ENCODE measurements around the gene NT5DC3. TPM values are rescaled to one million over a fixed set of nuclear protein-coding genes. Genes with fewer than 3 reads are reported as not detected.
A peak's percentile ranks its signal among the peaks of the same experiment; 100 is the strongest.

Gene NT5DC3
- total and polyA plus RNA-seq, 2 experiments from 2014 or later: 0.91 to 1.8 TPM

DNA sequence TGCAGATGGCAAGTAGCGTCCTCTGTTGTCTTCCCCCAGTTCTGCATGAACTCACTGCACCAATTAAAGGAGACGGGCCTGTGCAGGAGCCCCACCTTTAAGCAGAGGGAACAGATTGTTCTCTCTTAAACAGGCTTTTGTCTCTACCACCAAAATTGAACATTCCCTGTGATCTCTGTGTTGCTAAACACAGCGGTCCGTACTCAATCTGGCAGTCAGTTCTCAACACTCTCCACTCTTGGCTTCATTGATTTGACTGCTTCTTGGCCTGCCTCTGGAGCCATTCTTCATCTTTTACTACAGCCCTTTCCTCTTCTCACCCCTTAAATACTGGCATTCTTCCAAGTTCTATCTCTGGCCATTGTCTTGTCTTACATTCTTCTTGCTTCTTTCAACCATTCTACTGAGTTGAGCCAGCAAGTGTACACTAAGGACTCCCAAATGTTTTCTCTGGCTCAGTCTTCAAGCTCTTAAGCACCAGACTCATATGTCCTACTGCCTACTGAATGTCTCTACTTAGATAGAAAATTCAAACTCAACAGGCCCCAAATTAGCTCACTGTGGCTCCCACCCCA, 8.0 kb upstream of the NT5DC3 start:
- peak in 1 of 2 donors; percentile 68 for DNase-seq (ENCODE audit: low read depth in 1 of 2, low spot score in 1 of 2)
- Histone ChIP-seq H3K27ac (no peak overlapping the region), H3K4me3 (no peak overlapping the region), H3K4me1 (ENCODE audit: low read depth) (no peaks in the 10 kb centered on the region), H3K27me3 (peaks cover 12% of the 10 kb centered on the region), H3K9me3 (ENCODE audit: low read depth) (no peaks in the 10 kb centered on the region), H3K36me3 (no peaks in the 10 kb centered on the region)
- TF ChIP-seq, protein P1, sequence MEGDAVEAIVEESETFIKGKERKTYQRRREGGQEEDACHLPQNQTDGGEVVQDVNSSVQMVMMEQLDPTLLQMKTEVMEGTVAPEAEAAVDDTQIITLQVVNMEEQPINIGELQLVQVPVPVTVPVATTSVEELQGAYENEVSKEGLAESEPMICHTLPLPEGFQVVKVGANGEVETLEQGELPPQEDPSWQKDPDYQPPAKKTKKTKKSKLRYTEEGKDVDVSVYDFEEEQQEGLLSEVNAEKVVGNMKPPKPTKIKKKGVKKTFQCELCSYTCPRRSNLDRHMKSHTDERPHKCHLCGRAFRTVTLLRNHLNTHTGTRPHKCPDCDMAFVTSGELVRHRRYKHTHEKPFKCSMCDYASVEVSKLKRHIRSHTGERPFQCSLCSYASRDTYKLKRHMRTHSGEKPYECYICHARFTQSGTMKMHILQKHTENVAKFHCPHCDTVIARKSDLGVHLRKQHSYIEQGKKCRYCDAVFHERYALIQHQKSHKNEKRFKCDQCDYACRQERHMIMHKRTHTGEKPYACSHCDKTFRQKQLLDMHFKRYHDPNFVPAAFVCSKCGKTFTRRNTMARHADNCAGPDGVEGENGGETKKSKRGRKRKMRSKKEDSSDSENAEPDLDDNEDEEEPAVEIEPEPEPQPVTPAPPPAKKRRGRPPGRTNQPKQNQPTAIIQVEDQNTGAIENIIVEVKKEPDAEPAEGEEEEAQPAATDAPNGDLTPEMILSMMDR (IDR thresholded peaks at IDR 0.05; ENCODE audit: low read depth, low read length): no peak

GRCh38 chr12:103848143-103848542, 7.1 kb upstream of the NT5DC3 start:
- DNase-seq (ENCODE audit: low read depth in 1 of 2, low spot score in 1 of 2): no peak
- peaks cover 12% of the 10 kb centered on the region for H3K27me3 ChIP-seq
- H3K27ac ChIP-seq: no peak overlapping the region
- no peaks in the 10 kb centered on the region for H3K36me3 ChIP-seq
- H3K4me1 ChIP-seq (ENCODE audit: low read depth): no peaks in the 10 kb centered on the region
- TF ChIP-seq, protein P1 (IDR thresholded peaks at IDR 0.05; ENCODE audit: low read depth, low read length): no peak
- no peak overlapping the region for H3K4me3 ChIP-seq
- no peaks in the 10 kb centered on the region for H3K9me3 ChIP-seq (ENCODE audit: low read depth)

- TF ChIP-seq, protein P1 (IDR thresholded peaks at IDR 0.05; ENCODE audit: low read depth, low read length): no peak
- H3K4me1 ChIP-seq (ENCODE audit: low read depth): no peaks in the 10 kb centered on the region
- no peaks in the 10 kb centered on the region for H3K9me3 ChIP-seq (ENCODE audit: low read depth)
- DNase-seq (ENCODE audit: low read depth in 1 of 2, low spot score in 1 of 2): no peak
- no peak overlapping the region for H3K4me3 ChIP-seq
- no peak overlapping the region for H3K27ac ChIP-seq
- no peaks in the 10 kb centered on the region for H3K36me3 ChIP-seq
- peaks cover 12% of the 10 kb centered on the region for H3K27me3 ChIP-seq
Observed at GRCh38 chr12:103846415-103846814, 5.4 kb upstream of the NT5DC3 start.

GRCh38 chr12:103844305-103844704, 3.3 kb upstream of the NT5DC3 start:
- TF ChIP-seq, protein P1 (IDR thresholded peaks at IDR 0.05; ENCODE audit: low read depth, low read length): no peak
- peaks cover 23% of the 10 kb centered on the region for H3K27me3 ChIP-seq
- no peak for DNase-seq (ENCODE audit: low read depth in 1 of 2, low spot score in 1 of 2)
- no peaks in the 10 kb centered on the region for H3K9me3 ChIP-seq (ENCODE audit: low read depth)
- H3K36me3 ChIP-seq: no peaks in the 10 kb centered on the region
- no peak overlapping the region for H3K4me3 ChIP-seq
- no peak overlapping the region for H3K27ac ChIP-seq
- H3K4me1 ChIP-seq (ENCODE audit: low read depth): no peaks in the 10 kb centered on the region

DNA sequence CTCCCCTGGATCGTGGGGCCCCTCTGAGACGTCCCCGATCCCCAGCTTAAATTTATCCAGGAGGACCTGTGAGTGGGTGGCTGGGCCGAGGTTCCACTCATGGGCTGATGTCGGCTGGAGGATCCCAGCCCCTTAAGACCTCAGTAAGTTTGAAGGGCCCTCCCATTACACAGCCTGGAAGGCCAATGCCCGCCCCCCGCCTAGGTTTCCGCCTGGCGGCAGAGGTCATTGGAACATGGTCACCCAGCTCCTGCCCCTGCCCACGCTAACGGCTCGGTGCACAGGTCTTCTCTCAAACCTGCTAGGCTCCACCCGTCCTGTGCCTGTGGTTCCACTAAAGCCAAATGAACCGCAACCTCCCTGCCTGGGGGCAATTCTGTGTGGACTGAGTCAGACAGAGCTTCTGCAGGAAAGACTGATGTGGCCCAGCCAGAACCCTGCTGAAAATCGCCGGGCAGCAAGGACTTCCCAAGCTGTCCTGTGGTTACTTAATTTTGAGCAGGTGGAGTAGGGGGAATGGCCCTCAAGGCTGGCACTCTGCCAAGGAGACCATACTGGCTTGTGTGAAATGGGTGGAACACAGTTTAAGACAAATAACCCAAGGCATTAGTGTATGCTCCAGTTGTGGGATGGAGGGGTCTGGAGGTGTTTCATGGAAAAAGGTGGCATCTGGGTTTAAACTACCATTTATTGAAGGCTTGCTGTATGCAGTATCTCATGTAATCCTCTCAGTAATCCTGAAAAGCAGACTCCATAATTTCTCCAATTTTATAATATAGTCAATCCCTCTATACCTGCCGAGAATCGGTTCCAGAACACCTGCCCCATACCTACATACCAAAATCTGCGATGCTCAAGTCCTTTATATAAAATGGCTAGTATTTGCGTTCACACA, 903 bp upstream of the NT5DC3 start:
- Histone ChIP-seq H3K4me1 (ENCODE audit: low read depth) (no peaks in the 10 kb centered on the region), H3K9me3 (ENCODE audit: low read depth) (no peaks in the 10 kb centered on the region), H3K36me3 (no peaks in the 10 kb centered on the region), H3K27ac (no peak overlapping the region), H3K4me3 (peak overlapping the region; percentile 53), H3K27me3 (peaks cover 19% of the 10 kb centered on the region)
- TF ChIP-seq, protein P1 (IDR thresholded peaks at IDR 0.05; ENCODE audit: low read depth, low read length): no peak
- peak in 1 of 2 donors; percentile 47 for DNase-seq (ENCODE audit: low read depth in 1 of 2, low spot score in 1 of 2)

All from cardiac muscle cell (in vitro differentiated cells and primary cell).